Measurements from ENCODE around the gene SFXN3.

Gene SFXN3

DNA sequence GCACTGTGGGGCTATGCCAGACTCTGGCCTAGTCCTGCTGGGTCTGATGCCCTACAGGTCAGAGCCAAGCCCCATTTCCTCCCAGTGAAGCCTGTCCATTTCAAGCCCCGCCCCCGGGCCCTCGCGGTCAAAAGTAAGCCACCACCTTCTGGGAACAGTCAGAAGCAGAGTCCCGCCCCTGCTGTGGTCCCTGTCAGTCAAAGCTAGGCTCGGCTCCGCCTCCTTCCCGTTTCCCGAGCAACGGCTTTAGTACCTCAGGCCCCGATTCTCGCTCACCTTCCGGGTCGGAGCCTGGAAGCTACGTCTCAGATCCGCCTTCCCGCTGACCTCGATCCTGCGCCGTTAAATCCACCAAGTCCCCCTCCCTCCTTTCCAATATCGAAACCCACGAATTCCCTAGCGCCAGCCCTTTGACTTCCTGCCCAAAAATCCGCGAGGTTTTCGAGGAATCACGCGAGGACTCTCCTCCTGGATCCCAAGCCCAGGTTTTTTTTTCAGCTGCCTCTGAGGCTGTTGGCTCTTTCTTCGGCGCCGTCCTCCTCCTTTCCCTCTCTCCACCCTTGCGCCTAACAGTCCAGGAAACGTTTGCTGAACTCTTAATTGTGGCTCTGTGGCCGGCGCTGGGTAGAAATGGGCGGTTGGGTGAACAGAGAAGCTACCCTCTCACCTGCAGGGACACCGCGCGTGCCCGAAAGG is 11.8 kb downstream of the SFXN3 start:
- DNase-seq: peak; percentile 89 to 93
- TF ChIP-seq GATA1 (IDR thresholded peaks at IDR 0.05; ENCODE audit: low read depth, low read length) (no peak), POLR2A (IDR thresholded peaks at IDR 0.05; ENCODE audit: low read length) (peak; percentile 59)

DNA sequence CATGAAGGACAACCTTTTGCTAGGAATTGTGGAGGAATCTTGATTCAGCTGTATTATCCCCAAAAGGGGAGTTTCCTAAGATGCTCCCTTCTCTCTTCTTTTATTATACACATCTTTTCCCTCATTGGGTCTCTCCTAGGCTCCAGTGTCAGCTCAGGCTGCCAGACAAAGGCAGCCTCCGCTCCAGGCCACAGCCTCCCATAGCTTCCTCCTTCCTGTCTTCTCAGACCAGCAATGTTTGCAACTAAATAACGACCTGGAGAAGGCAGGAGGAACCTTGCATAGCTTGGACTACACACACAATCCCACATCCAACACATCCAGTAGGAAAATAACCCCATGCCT is 12.3 kb downstream of the SFXN3 start:
- no peak for DNase-seq
- TF ChIP-seq GATA1 (IDR thresholded peaks at IDR 0.05; ENCODE audit: low read depth, low read length): no peak
- no peak for TF ChIP-seq POLR2A (IDR thresholded peaks at IDR 0.05; ENCODE audit: low read length)

DNA sequence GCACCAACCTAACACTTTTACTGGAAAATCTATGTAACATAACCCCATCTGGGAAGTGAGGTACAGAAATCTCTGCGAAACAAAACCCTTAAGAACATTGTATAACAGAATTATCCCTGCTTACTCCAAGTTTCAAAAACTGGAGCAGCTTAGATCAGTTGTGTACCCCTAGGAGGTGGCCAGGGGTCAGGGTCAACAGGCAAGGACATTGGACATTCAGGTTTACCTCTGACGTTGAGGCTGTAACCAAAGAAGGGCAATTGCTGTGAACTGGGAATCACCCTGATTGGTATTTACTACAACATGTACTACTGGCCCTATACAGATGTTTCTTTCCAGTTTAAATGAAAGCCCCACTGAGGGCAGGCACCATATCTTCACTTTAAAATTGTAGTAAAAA is 13.1 kb downstream of the SFXN3 start:
- TF ChIP-seq GATA1 (IDR thresholded peaks at IDR 0.05; ENCODE audit: low read depth, low read length): no peak
- TF ChIP-seq POLR2A (IDR thresholded peaks at IDR 0.05; ENCODE audit: low read length): no peak
- DNase-seq: no peak

DNA sequence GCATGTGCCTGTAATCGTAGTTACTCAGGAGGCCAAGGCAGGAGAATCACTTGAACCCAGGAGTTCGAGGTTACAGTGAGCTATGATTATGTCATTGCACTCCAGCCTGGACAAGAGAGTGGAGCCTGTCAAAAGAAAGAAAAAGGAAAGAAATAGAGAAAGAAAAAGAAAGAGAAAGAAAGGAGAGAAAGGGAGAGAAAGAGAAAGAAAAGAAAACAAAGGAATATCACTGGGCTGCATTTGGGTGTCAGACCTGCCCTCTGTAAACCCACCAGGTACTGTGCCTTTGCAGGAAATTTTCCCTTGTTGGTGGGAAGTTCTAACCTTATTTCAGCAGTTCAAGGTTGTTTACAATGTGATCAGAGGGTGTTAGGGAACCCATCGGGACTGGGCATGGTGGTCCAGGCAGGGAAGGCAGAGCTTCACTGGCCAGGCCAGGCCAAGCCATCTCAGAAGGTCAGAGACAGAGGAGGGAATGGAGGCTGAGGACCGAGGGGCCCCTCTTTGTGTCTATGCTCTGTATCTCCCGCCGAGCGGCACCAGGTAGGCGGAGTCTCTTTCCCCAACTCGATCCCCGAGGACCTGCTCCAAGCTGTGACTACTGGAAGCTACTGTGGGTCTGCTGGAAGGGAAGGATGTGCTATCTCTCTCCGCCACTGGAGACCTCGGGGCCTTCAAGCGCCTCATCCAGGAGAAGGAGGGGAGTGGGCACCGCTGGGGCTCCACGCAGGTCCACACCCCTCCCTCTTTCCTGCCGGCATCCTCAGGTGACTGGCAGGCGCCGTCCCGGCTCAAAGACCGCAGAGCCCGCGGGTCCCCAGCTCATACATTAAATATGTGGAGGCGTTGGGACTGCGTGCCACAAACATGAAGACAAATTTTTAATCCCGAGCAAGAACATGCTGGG is 15.6 kb downstream of the SFXN3 start:
- TF ChIP-seq GATA1 (IDR thresholded peaks at IDR 0.05; ENCODE audit: low read depth, low read length) (no peak), POLR2A (IDR thresholded peaks at IDR 0.05; ENCODE audit: low read length) (no peak)
- no peak for DNase-seq

DNA sequence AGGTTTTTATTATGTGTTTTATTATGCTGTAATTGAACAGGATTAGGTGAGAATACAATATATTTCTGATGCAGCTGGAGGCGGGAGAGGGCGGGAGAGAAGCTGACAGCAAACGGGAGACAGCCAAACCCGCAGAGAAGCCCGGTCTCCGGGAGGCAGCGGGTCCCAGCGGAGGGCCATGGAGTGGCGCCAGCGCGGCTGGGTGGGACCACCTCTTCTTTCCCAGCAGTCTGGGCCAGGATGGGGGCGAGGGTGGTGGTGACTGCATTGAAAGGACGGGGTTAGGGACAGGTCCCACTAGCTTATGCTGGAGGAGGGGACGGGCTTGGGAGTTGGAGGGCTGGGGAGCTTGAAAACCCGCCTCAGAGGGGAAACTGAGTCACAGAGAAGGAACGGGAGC is 16.2 kb downstream of the SFXN3 start:
- no peak for DNase-seq
- TF ChIP-seq GATA1 (IDR thresholded peaks at IDR 0.05; ENCODE audit: low read depth, low read length) (no peak), POLR2A (IDR thresholded peaks at IDR 0.05; ENCODE audit: low read length) (no peak)

DNA sequence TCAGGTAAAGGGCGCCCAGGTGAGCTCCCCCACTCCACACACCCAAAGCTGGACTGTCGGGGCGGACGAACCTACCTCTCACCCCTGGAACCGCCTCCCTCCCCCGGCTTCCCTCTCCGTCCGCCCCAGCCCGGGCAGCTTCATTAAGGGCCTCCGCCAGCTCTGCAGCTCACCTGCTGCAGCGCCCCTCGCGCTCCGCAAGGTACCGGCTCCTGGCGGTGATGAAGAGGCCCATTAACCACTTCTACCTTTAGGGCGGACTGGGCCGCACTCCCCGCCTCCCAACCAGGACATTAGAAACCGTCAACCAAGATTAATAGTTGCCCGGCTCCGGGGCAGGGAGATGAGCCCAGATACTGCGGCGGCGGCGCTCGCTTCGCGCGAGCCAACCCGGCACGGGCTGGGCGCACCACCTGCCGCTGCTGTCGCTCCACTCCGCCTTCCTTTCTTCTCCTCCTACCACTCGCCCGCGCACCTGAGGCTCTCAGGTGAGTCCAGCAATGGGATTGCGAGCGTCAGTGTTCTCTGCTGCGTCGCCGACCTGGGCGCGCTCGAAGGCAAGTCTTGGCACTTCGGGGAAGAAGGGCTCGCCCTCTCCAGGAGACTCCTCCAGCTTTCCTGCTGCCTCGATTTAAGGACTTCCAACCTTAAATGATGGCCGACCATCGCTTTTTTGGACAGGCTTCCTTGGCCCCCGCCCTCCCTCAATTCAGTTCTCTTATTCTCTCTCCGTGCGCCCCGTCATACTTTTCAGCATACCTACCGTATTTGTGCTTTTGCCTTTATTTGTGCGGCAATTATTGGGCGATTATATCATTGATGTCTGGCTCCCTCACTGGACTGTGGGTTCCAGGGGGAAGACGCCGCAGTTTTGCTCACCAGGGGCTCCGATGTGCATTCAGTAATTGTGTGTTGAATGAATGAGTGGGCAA is 17.2 kb downstream of the SFXN3 start:
- TF ChIP-seq GATA1 (IDR thresholded peaks at IDR 0.05; ENCODE audit: low read depth, low read length): no peak
- TF ChIP-seq POLR2A (IDR thresholded peaks at IDR 0.05; ENCODE audit: low read length): no peak
- DNase-seq: no peak

DNA sequence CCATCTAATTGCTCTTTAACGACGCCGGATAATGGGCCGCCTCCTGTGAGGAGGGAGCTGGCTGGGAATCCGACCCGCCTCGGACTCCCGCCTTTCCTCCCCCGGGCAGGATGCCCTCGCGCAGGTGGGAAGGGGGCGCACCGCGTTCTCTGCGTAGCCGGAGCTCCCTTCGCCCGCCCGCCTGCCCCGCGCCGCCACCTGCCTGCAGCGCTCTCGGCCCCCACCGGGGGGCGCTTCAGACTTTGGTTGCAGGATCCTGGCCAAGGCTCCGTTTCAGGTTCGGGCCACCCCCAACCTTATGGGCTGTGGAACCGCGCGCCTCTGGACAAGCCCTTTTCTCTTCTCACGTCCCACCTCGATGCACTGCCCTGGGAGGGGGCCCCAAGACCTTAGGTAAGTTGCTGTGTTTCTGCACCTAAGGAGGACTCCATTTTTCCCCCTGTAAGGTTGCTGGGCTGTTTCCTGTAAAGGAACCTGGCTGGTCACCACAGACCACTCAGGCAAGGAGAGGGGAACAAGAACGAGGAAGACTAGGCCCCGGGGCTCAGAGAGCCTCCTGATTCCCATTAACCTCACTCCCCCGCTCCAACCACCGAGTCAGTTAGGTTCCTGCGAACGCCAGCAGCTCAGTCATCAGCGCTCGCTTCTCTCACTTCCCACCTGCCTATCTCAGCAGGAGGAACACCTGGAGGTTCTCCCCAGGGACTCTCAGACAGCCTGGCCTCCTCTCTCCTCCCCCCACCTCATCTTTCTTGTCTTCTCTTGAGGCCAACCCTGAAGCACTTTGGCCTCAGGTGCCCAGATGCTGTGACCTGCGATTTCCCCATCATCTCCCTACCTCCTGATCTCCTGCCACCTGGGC is 19.4 kb downstream of the SFXN3 start:
- DNase-seq: peak; percentile 65 to 80
- TF ChIP-seq POLR2A (IDR thresholded peaks at IDR 0.05; ENCODE audit: low read length) (no peak), GATA1 (IDR thresholded peaks at IDR 0.05; ENCODE audit: low read depth, low read length) (no peak)

DNA sequence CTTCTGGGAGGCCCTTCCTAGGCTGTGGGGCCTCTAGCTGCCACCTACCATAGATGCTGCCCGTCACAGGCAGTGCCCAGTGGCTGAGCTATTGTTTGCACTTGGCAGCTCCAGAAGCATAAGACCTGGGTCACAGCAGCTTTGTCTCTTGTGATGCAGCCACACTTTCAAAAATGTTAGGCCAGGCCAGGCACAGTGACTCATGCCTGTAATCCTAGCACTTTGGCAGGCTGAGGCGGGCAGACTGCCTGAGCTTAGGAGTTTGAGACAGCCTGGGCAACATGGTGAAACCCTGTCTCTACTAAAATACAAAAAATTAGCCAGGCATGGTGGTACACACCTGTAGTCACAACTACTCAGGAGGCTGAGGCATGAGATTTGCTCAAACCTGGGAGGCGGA is 21.3 kb downstream of the SFXN3 start:
- DNase-seq: no peak
- TF ChIP-seq POLR2A (IDR thresholded peaks at IDR 0.05; ENCODE audit: low read length): no peak
- no peak for TF ChIP-seq GATA1 (IDR thresholded peaks at IDR 0.05; ENCODE audit: low read depth, low read length)

DNA sequence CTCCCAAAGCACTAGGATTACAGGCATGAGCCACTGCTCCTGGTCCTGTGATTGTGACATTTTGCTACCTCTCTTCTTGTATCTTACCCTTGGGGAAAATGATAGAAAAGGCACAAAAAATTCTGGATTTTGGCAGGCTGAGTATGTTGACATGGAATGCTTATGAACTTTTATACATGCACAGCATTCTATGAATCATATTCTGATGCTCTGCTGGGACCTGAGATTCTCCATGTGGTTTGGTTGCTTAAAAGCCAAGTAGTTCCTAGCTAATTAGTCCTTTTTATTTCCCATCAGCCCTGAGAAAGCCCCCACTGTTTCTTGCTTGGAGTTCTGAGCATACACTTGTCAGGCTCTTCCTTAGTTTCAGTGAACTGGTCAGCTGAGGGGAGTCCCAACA is 22.5 kb downstream of the SFXN3 start:
- DNase-seq: no peak

DNA sequence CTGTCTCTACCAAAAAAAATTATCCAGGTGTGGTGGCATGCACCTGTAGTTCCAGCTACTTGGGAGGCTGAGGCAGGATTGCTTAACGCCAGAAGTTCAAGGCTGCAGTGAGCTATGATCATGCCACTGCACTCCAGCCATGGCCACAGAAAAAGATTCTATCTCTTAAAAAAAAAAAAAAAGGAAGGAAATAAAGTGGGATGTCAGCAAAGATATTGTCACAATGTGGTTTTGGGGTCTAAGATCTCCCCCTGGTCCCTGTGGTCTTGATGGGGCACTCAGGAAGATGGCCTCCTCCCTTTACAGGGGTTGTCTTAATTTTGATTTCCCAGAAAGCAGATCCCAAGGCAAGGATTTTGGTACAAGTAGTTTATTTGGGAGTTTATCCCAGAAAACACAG is 23.3 kb downstream of the SFXN3 start:
- no peak for TF ChIP-seq GATA1 (IDR thresholded peaks at IDR 0.05; ENCODE audit: low read depth, low read length)
- TF ChIP-seq POLR2A (IDR thresholded peaks at IDR 0.05; ENCODE audit: low read length): no peak
- no peak for DNase-seq

More for the DNA sequence above, 22.5 kb downstream of the SFXN3 start:
- no peak for TF ChIP-seq POLR2A (IDR thresholded peaks at IDR 0.05; ENCODE audit: low read length)
- no peak for TF ChIP-seq GATA1 (IDR thresholded peaks at IDR 0.05; ENCODE audit: low read depth, low read length)

DNA sequence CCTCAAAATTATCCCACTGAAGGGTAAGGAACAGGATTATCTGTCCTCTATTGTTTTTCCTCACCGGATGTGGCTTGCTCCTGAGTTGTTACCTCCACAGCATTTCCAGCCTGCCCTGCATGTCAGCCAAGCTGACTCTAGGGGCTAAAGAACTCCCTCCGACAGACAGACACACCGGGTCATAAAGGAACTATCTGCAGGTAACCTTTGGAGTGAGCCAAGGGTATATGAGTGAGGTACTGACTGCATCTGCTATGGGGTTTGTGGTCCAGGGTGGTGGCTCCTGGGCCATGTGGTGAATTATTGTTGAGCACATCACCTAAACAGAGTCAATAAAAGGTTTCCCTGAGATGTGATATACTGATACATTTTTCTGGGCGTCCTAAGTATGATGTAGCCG is 23.8 kb downstream of the SFXN3 start:
- no peak for DNase-seq
- TF ChIP-seq POLR2A (IDR thresholded peaks at IDR 0.05; ENCODE audit: low read length) (peak; percentile 31), GATA1 (IDR thresholded peaks at IDR 0.05; ENCODE audit: low read depth, low read length) (no peak)

DNA sequence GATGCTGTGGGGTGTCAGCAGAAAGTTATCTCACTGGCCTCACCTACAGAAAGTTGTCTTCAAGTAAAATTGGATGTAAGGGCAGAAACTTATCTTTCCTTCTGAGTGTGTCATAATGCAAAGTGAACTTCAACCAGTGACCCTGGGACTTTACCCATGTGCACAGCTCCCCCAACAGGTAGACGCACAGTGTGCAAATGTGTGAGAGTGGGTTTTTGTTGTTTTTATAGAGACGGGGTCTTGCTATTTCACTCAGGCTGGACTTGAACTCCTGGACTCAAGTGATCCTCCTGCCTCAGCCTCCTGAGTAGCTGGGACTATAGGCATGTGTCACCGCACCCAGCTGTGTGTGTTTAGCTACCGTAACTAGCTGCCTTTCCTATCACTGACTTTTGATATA is 24.4 kb downstream of the SFXN3 start:
- no peak for DNase-seq

More for the DNA sequence above, 24.4 kb downstream of the SFXN3 start:
- TF ChIP-seq POLR2A (IDR thresholded peaks at IDR 0.05; ENCODE audit: low read length) (no peak), GATA1 (IDR thresholded peaks at IDR 0.05; ENCODE audit: low read depth, low read length) (no peak)
